ENCODE data around the gene PON1.

Gene PON1

DNA sequence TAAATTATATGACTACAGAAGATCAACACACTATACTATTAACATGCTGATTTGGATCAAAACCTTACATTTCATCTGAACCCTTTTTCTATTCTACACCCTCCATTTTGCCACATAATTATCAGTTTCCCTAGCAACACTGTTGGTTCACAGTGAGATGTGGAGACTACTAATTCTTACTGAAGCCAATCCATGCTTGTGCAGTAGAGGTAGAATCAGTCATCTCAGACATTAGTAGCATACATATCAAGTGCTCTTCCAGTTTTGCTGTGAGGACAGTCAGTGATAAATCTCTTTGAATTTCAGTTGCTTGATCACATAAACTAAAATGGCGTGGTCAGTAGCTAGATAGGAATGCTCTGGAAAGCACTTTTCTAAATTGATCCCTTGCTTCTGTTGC is 70.3 kb downstream of the PON1 start:
- no peak for DNase-seq (ENCODE audit: low read depth)

DNA sequence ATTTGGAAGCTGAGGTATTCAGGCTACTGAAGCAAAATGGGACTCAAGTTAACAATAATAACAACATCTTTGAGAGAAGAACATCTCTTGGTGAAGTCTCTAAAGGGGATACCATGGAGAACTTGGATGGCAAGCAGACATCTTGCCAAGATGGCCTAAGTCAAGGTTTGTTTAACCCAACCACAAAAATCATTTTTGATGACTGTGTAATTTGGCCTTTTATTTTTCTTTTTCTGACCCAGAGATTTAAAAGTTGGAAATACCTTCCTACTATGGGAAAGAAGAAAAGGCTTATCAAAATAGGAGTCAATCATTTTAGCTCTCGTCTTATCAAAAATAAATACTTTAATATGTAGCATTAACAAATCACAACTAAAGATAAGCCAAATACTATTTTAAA is 72.4 kb downstream of the PON1 start:
- DNase-seq (ENCODE audit: low read depth), result no peak

DNA sequence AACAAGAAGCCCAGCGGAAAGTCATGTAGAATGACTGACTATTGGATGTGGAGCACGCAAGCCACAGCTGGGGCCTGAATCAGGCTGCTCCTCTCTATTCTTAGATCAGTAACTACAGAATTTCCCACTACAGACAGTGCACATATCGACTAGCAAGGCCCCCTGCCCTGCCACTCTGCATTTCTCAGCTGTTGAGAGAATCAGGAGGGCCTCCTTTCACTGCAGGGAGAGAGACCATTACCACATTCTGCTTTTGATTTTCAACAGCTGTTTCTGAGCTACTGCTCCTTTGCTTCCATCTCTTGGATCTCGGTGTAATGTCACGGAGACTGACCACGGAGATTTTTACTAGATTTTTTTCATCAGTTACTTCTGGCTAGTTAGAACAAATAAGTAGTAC is 73.8 kb downstream of the PON1 start:
- DNase-seq (ENCODE audit: low read depth), result no peak
